Astrocyte of the spinal cord (primary cell): Measurements from ENCODE around the gene DIP2A.

Source experiments
- DNase-seq: peaks from one replicate; pipeline ENCODE4 v3.0.0; 2011; ENCODE audit warnings: low read depth, low spot score
- H3K4me3 ChIP-seq: 2 replicates; pipeline ENCODE4 v1.5.1; 2011; ENCODE audit warnings: low read depth, mild to moderate bottlenecking, low read length, moderate library complexity
- CTCF ChIP-seq: IDR thresholded peaks from 2 replicates; pipeline ENCODE4 v1.5.1; 2012; ENCODE audit warnings: low read depth, mild to moderate bottlenecking, low read length, inconsistent platforms
- in situ Hi-C: cut with HindIII; loops from 2 replicates; pipeline ENCODE4 v1.10.0; 2017; ENCODE audit warnings: low sequenced_read_pairs

Gene DIP2A

GRCh38 chr21:46607636-46608035 is 148.9 kb downstream of the DIP2A start:
- TF ChIP-seq CTCF, result no peak
- no peak overlapping the region for H3K4me3 ChIP-seq
- in situ Hi-C loops, result no loop called here
- DNase-seq, result no peak

GRCh38 chr21:46608672-46609111 is 150.0 kb downstream of the DIP2A start:
- H3K4me3 ChIP-seq, result no peak overlapping the region
- in situ Hi-C loops, result no loop called here
- TF ChIP-seq CTCF, result no peak
- no peak for DNase-seq

- no peak for DNase-seq
- no peak overlapping the region for H3K4me3 ChIP-seq
- no peak for TF ChIP-seq CTCF
- in situ Hi-C loops, result no loop called here
Measured at GRCh38 chr21:46610018-46610701, 151.5 kb downstream of the DIP2A start.

GRCh38 chr21:46613391-46613790 is 154.7 kb downstream of the DIP2A start:
- TF ChIP-seq CTCF, result no peak
- in situ Hi-C loops, result no loop called here
- no peak overlapping the region for H3K4me3 ChIP-seq
- no peak for DNase-seq

- in situ Hi-C loops, result no loop called here
- H3K4me3 ChIP-seq, result no peak overlapping the region
- DNase-seq, result no peak
- TF ChIP-seq CTCF, result no peak
Measured at GRCh38 chr21:46616050-46616449, 157.4 kb downstream of the DIP2A start.

- in situ Hi-C loops, result no loop called here
- no peak overlapping the region for H3K4me3 ChIP-seq
- no peak for DNase-seq
- no peak for TF ChIP-seq CTCF
Measured at GRCh38 chr21:46616656-46617055, 158.0 kb downstream of the DIP2A start.
